H9 (cell line): ENCODE measurements around the gene CFAP410. TPM values are rescaled to one million over a fixed set of nuclear protein-coding genes. Genes with fewer than 3 reads are reported as not detected.

ENCODE experiments used
- DNase-seq: peaks from one replicate; pipeline ENCODE4 v3.0.0-alpha.2; 2017
- H2AFZ ChIP-seq: one replicate; pipeline ENCODE4 v1.6.1; 2013; ENCODE audit warnings: mild to moderate bottlenecking, low read length, control low read depth, moderate library complexity
- H2AK5ac ChIP-seq: 2 replicates; pipeline ENCODE4 v1.6.1; 2013; ENCODE audit warnings: low read length, control low read depth, mixed read lengths; ENCODE audit not compliant: insufficient read length
- H2BK120ac ChIP-seq: one replicate; pipeline ENCODE4 v1.6.1; 2013; ENCODE audit warnings: low read depth, mild to moderate bottlenecking, low read length, control low read depth, inconsistent platforms; ENCODE audit not compliant: poor library complexity, severe bottlenecking
- H2BK12ac ChIP-seq: 2 replicates; pipeline ENCODE4 v1.6.1; 2013; ENCODE audit warnings: low read length, control low read depth, mixed read lengths, low read depth; ENCODE audit not compliant: insufficient read length
- H2BK15ac ChIP-seq: 2 replicates; pipeline ENCODE4 v1.6.1; 2013; ENCODE audit warnings: low read depth, low read length, control low read depth
- H2BK20ac ChIP-seq: one replicate; pipeline ENCODE4 v1.6.1; 2013; ENCODE audit warnings: low read depth, mild to moderate bottlenecking, low read length, control low read depth, inconsistent platforms; ENCODE audit not compliant: poor library complexity, severe bottlenecking
- H2BK5ac ChIP-seq: 2 replicates; pipeline ENCODE4 v1.6.1; 2013; ENCODE audit warnings: low read length, control low read depth, mixed read lengths; ENCODE audit not compliant: insufficient read length
- H3K14ac ChIP-seq: 2 replicates; pipeline ENCODE4 v1.6.1; 2013; ENCODE audit warnings: low read length, control low read depth; ENCODE audit not compliant: insufficient read depth
- H3K18ac ChIP-seq: 2 replicates; pipeline ENCODE4 v1.6.1; 2013; ENCODE audit warnings: low read depth, mild to moderate bottlenecking, mixed read lengths, low read length, control low read depth; ENCODE audit not compliant: insufficient read length
- H3K23ac ChIP-seq: 2 replicates; pipeline ENCODE4 v1.6.1; 2013; ENCODE audit warnings: low read length, control low read depth, mixed read lengths, low read depth; ENCODE audit not compliant: insufficient read length
- H3K23me2 ChIP-seq: 2 replicates; pipeline ENCODE4 v1.6.1; 2013; ENCODE audit warnings: low read depth, mild to moderate bottlenecking, mixed read lengths, low read length, control low read depth; ENCODE audit not compliant: insufficient read length, poor library complexity, severe bottlenecking
- H3K27ac ChIP-seq: 2 replicates; pipeline ENCODE4 v1.5.1; 2013; ENCODE audit warnings: low read length, control low read depth, mixed read lengths, low read depth; ENCODE audit not compliant: insufficient read length
- H3K27me3 ChIP-seq: 2 replicates; pipeline ENCODE4 v1.6.1; 2013; ENCODE audit warnings: low read length, control low read depth, inconsistent platforms; ENCODE audit not compliant: insufficient read depth
- H3K4ac ChIP-seq: 2 replicates; pipeline ENCODE4 v1.6.1; 2013; ENCODE audit warnings: low read depth, mild to moderate bottlenecking, control low read depth, inconsistent platforms, low read length, moderate library complexity
- H3K4me1 ChIP-seq: 2 replicates; pipeline ENCODE4 v1.6.1; 2013; ENCODE audit warnings: low read length, control low read depth, inconsistent platforms; ENCODE audit not compliant: insufficient read depth
- H3K4me2 ChIP-seq: 2 replicates; pipeline ENCODE4 v1.6.1; 2013; ENCODE audit warnings: low read length, control low read depth, mixed read lengths; ENCODE audit not compliant: insufficient read length, insufficient read depth
- H3K56ac ChIP-seq: 2 replicates; pipeline ENCODE4 v1.6.1; 2013; ENCODE audit warnings: low read depth, mild to moderate bottlenecking, mixed read lengths, low read length, control low read depth; ENCODE audit not compliant: insufficient read length
- H3K79me1 ChIP-seq: 2 replicates; pipeline ENCODE4 v1.6.1; 2013; ENCODE audit warnings: low read depth, mild to moderate bottlenecking, moderate library complexity, low read length, control low read depth, inconsistent platforms; ENCODE audit not compliant: insufficient read depth, poor library complexity, severe bottlenecking
- H3K79me2 ChIP-seq: 2 replicates; pipeline ENCODE4 v1.6.1; 2013; ENCODE audit warnings: low read length, control low read depth, inconsistent platforms; ENCODE audit not compliant: insufficient read depth
- H3K9ac ChIP-seq: 2 replicates; pipeline ENCODE4 v1.6.1; 2013; ENCODE audit warnings: low read length, control low read depth, mixed read lengths; ENCODE audit not compliant: insufficient read length; ENCODE audit errors: extremely low read depth
- H3K9me3 ChIP-seq: one replicate; pipeline ENCODE4 v1.6.1; 2013; ENCODE audit warnings: low read depth, low read length, inconsistent platforms; ENCODE audit not compliant: control insufficient read depth
- H3T11ph ChIP-seq: one replicate; pipeline ENCODE4 v1.6.1; 2013; ENCODE audit warnings: mild to moderate bottlenecking, low read length, control low read depth, inconsistent platforms
- H4K20me1 ChIP-seq: one replicate; pipeline ENCODE4 v1.6.1; 2013; ENCODE audit not compliant: control insufficient read depth, insufficient read length, insufficient read depth
- H4K5ac ChIP-seq: 2 replicates; pipeline ENCODE4 v1.6.1; 2013; ENCODE audit warnings: low read depth, mild to moderate bottlenecking, mixed read lengths, low read length, control low read depth; ENCODE audit not compliant: insufficient read length
- H4K8ac ChIP-seq: replicated peaks from 2 replicates; pipeline ENCODE4 v1.6.1; 2013; ENCODE audit warnings: low read length, control low read depth, mixed read lengths, low read depth; ENCODE audit not compliant: insufficient read length
- H4K91ac ChIP-seq: 2 replicates; pipeline ENCODE4 v1.6.1; 2013; ENCODE audit warnings: low read depth, mild to moderate bottlenecking, moderate library complexity, mixed read lengths, low read length, control low read depth; ENCODE audit not compliant: insufficient read length
- H3K27ac Mint-ChIP-seq, 3 experiments: 2 replicates in 2 of 3; 3 replicates in 1 of 3; pipeline ENCODE4 v1.8.0; 2020 to 2021; ENCODE audit warnings: mixed read lengths in 3 of 3, mild to moderate bottlenecking in 1 of 3, moderate library complexity in 1 of 3
- H3K27me3 Mint-ChIP-seq: 2 replicates; pipeline ENCODE4 v1.8.0; 2021; ENCODE audit warnings: low read depth, mild to moderate bottlenecking, moderate library complexity, mixed read lengths
- H3K36me3 Mint-ChIP-seq, 3 experiments: 2 replicates in 2 of 3; 3 replicates in 1 of 3; pipeline ENCODE4 v1.8.0; 2020 to 2021; ENCODE audit warnings: low read depth in 3 of 3, mixed read lengths in 3 of 3; ENCODE audit not compliant: insufficient read depth in 1 of 3
- H3K4me1 Mint-ChIP-seq, 2 experiments: 2 replicates each; pipeline ENCODE4 v1.8.0; 2020; ENCODE audit warnings: mixed read lengths in 2 of 2
- H3K4me3 Mint-ChIP-seq, 2 experiments: 2 replicates in 1 of 2; 3 replicates in 1 of 2; pipeline ENCODE4 v1.8.0; 2020 to 2021; ENCODE audit warnings: mild to moderate bottlenecking in 2 of 2, mixed read lengths in 2 of 2, moderate library complexity in 1 of 2
- H3K9me3 Mint-ChIP-seq, 2 experiments: 2 replicates in 1 of 2; 3 replicates in 1 of 2; pipeline ENCODE4 v1.8.0; 2020; ENCODE audit warnings: mild to moderate bottlenecking in 2 of 2, mixed read lengths in 2 of 2, moderate library complexity in 1 of 2
- CTCF ChIP-seq: fragments of 200-600 bp; sonication (generic); conservative IDR thresholded peaks from 3 replicates; pipeline ENCODE4 v1.8.0; 2021; ENCODE audit warnings: antibody characterized with exemption, mild to moderate bottlenecking
- WGBS: extraction: QIAGEN DNeasy Blood & Tissue Kit; methylation state at CpG from one replicate; pipeline ENCODE4 v1.1.7; 2013; ENCODE audit warnings: missing lambda C conversion rate, low lambda C conversion rate, mixed read lengths; ENCODE audit not compliant: insufficient read length; ENCODE audit errors: extremely low coverage; 5-methylcytosine and 5-hydroxymethylcytosine counted together
- total RNA-seq: library from RNA; stranded (reverse); gene quantifications from 2 replicates; pipeline ENCODE4 v1.2.1, GENCODE V29; 2021

The CFAP410 gene
- total RNA-seq, 1 experiment from 2014 or later = 17.0 TPM

DNA sequence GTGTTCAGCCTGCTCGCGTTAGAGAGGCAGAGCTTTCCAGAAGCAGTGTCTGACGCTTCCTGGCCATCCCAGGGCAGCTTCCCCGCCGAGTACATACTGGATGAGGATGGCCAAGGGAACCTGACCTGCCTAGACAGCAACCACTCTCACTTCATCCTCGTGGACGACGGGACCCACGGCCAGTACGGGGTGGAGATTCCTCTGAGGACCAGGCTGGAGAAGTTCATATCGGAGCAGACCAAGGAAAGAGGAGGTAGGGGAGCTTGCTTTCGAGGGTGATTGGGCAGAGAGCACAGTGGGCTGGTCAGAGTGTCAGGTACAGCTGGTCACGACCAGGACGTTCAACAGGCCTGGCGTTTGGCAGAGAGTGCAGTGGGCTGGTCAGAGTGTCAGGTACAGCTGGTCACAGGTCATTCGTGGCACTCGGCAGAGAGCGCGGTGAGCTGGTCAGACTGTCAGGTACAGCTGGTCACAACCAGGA, 36.6 kb upstream of the CFAP410 start:
- H3K23me2 ChIP-seq = no peaks in the 10 kb centered on the region
- H3K18ac ChIP-seq = no peak overlapping the region
- no peak overlapping the region; the same call in 1 of the 2 replicates for H3K14ac ChIP-seq
- H2BK120ac ChIP-seq = no peak overlapping the region
- H4K20me1 ChIP-seq = no peaks in the 10 kb centered on the region
- H3K23ac ChIP-seq = no peak overlapping the region
- H3K27me3 ChIP-seq = no peaks in the 10 kb centered on the region; the same call in 1 of the 2 replicates
- no peak overlapping the region for H3K4me3 Mint-ChIP-seq
- H2BK5ac ChIP-seq = no peak overlapping the region
- peaks cover 27 to 30% of the 10 kb centered on the region in 2 experiments for H3K9me3 Mint-ChIP-seq
- H3T11ph ChIP-seq = no peak overlapping the region
- H3K4me1 ChIP-seq = no peaks in the 10 kb centered on the region
- peak overlapping the region in 1 of 3 experiments; percentile 42; a peak in 3 of 7 replicates for H3K27ac Mint-ChIP-seq
- no peak overlapping the region for H2AK5ac ChIP-seq
- H3K4ac ChIP-seq = no peak overlapping the region
- H3K9me3 ChIP-seq = no peaks in the 10 kb centered on the region
- no peak overlapping the region for H3K9ac ChIP-seq
- TF ChIP-seq CTCF = no peak
- H3K27ac ChIP-seq = no peak overlapping the region
- no CpG with 5 or more reads among the region's 19 CpGs for WGBS
- H4K5ac ChIP-seq = no peak overlapping the region
- H3K4me2 ChIP-seq = no peak overlapping the region
- no peak overlapping the region for H4K91ac ChIP-seq
- peaks cover 42% of the 10 kb centered on the region for H3K27me3 Mint-ChIP-seq
- DNase-seq = no peak
- no peaks in the 10 kb centered on the region for H3K79me2 ChIP-seq
- peaks cover 18 to 20% of the 10 kb centered on the region in 2 experiments for H3K4me1 Mint-ChIP-seq
- H4K8ac ChIP-seq = no peak overlapping the region
- no peak overlapping the region for H3K56ac ChIP-seq
- H3K36me3 Mint-ChIP-seq = peaks cover 0 to 9% (median 4%) of the 10 kb centered on the region in 3 experiments; a peak in 4 of 7 replicates
- no peak overlapping the region for H2AFZ ChIP-seq
- H2BK20ac ChIP-seq = no peak overlapping the region
- no peaks in the 10 kb centered on the region for H3K79me1 ChIP-seq
- H2BK12ac ChIP-seq = no peak overlapping the region
- H2BK15ac ChIP-seq = no peak overlapping the region
